IMR-90 (cell line): ENCODE data around the gene DCLK1. TPM values are rescaled to one million over a fixed set of nuclear protein-coding genes. Genes with fewer than 3 reads are reported as not detected.
A peak's percentile ranks its signal among the peaks of the same experiment; 100 is the strongest.

Experiments
- ATAC-seq: fragments of 200-7000 bp; cut with Tn5 transposase; 2 replicates; pipeline ENCODE4 v1.9.1; 2020; ENCODE audit warnings: low read depth, mild to moderate bottlenecking, moderate library complexity
- BruUV-seq: library from RNA; stranded (reverse); fragments of 400-500 nt; replicated peaks from 2 replicates; lab custom pipeline; 2021; lab: Mats Ljungman, UMichigan
- CTCF ChIA-PET: fragments of 300-600 bp; formaldehyde crosslinking; extraction: SDS; loops from one replicate; lab custom pipeline; 2021; ENCODE audit warnings: antibody characterized with exemption; lab: Yijun Ruan, JAX
- POLR2A ChIA-PET: fragments of 300-600 bp; sonication (Branson Sonifier 250); formaldehyde crosslinking; loops from one replicate; lab custom pipeline; 2022; ENCODE audit warnings: antibody characterized with exemption; ENCODE audit not compliant: unreplicated experiment; lab: Charles Lee
- DNase-seq: peaks from one replicate; pipeline ENCODE4 v3.0.0; 2013
- H2AFZ ChIP-seq: replicated peaks from 2 replicates; pipeline ENCODE3; 2013; ENCODE audit warnings: low read length, mild to moderate bottlenecking; ENCODE audit not compliant: poor library complexity
- H2AK5ac ChIP-seq: 2 replicates; pipeline ENCODE4 v1.6.1; 2013; ENCODE audit warnings: low read depth, low read length, inconsistent platforms
- H2AK9ac ChIP-seq: replicated peaks from 2 replicates; pipeline ENCODE3; 2013; ENCODE audit warnings: mild to moderate bottlenecking, low read depth, low read length, moderate library complexity; ENCODE audit not compliant: poor library complexity
- H2BK120ac ChIP-seq: 2 replicates; pipeline ENCODE4 v1.6.1; 2013; ENCODE audit warnings: low read depth, low read length, inconsistent platforms
- H2BK15ac ChIP-seq: 3 replicates; pipeline ENCODE4 v1.6.1; 2013; ENCODE audit warnings: low read depth, low read length, inconsistent platforms
- H2BK20ac ChIP-seq: 2 replicates; pipeline ENCODE4 v1.6.1; 2013; ENCODE audit warnings: low read depth, mild to moderate bottlenecking, inconsistent platforms, low read length, moderate library complexity
- H2BK5ac ChIP-seq: 2 replicates; pipeline ENCODE4 v1.6.1; 2013; ENCODE audit warnings: mild to moderate bottlenecking, low read depth, low read length, inconsistent platforms; ENCODE audit not compliant: poor library complexity, severe bottlenecking
- H3K14ac ChIP-seq: replicated peaks from 2 replicates; pipeline ENCODE4 v1.6.1; 2013; ENCODE audit warnings: low read depth, low read length, inconsistent platforms
- H3K18ac ChIP-seq: 2 replicates; pipeline ENCODE4 v1.6.1; 2013; ENCODE audit warnings: low read depth, low read length, control low read depth
- H3K23ac ChIP-seq: 2 replicates; pipeline ENCODE4 v1.6.1; 2013; ENCODE audit warnings: low read depth, low read length, inconsistent platforms
- H3K27ac ChIP-seq: 2 replicates; pipeline ENCODE4 v1.5.1; 2013; ENCODE audit warnings: mild to moderate bottlenecking, control low read depth, low read length; ENCODE audit not compliant: insufficient read depth
- H3K27me3 ChIP-seq: 2 replicates; pipeline ENCODE4 v1.6.1; 2013; ENCODE audit warnings: low read length; ENCODE audit not compliant: control insufficient read depth, insufficient read depth
- H3K36me3 ChIP-seq: 2 replicates; pipeline ENCODE4 v1.6.1; 2013; ENCODE audit warnings: low read length, mixed read lengths; ENCODE audit not compliant: control insufficient read depth, insufficient read depth
- H3K4ac ChIP-seq: 2 replicates; pipeline ENCODE4 v1.6.1; 2013; ENCODE audit warnings: low read depth, low read length, inconsistent platforms
- H3K4me1 ChIP-seq: 2 replicates; pipeline ENCODE4 v1.6.1; 2013; ENCODE audit warnings: low read length, mixed read lengths; ENCODE audit not compliant: control insufficient read depth, insufficient read depth
- H3K4me2 ChIP-seq: 2 replicates; pipeline ENCODE4 v1.6.1; 2013; ENCODE audit warnings: low read depth, mild to moderate bottlenecking, control low read depth, low read length, moderate library complexity
- H3K4me3 ChIP-seq: 2 replicates; pipeline ENCODE4 v1.5.1; 2013; ENCODE audit warnings: low read depth, mild to moderate bottlenecking, control low read depth, low read length, moderate library complexity; ENCODE audit not compliant: insufficient read depth
- H3K56ac ChIP-seq: 2 replicates; pipeline ENCODE4 v1.6.1; 2013; ENCODE audit warnings: low read length, inconsistent platforms; ENCODE audit not compliant: insufficient read depth; ENCODE audit errors: extremely low read depth
- H3K79me1 ChIP-seq, 2 experiments: 2 replicates each; pipeline ENCODE4 v1.6.1; 2013; ENCODE audit warnings: low read length in 2 of 2, inconsistent platforms in 1 of 2, low read depth in 1 of 2
- H3K9ac ChIP-seq: 2 replicates; pipeline ENCODE4 v1.6.1; 2013; ENCODE audit warnings: low read depth, low read length, control low read depth
- H3K9me1 ChIP-seq: 2 replicates; pipeline ENCODE4 v1.6.1; 2013; ENCODE audit warnings: low read length, inconsistent platforms; ENCODE audit not compliant: insufficient read depth
- H3K9me3 ChIP-seq: 2 replicates; pipeline ENCODE4 v1.6.1; 2013; ENCODE audit warnings: low read length; ENCODE audit not compliant: control insufficient read depth, insufficient read depth
- H4K20me1 ChIP-seq: 2 replicates; pipeline ENCODE4 v1.6.1; 2013; ENCODE audit warnings: low read length, inconsistent platforms; ENCODE audit not compliant: insufficient read depth
- H4K5ac ChIP-seq: 2 replicates; pipeline ENCODE4 v1.6.1; 2013; ENCODE audit warnings: mild to moderate bottlenecking, low read depth, low read length, control low read depth
- H4K8ac ChIP-seq, 2 experiments: 2 replicates each; pipeline ENCODE4 v1.6.1; 2013; ENCODE audit warnings: low read depth in 2 of 2, low read length in 2 of 2, control low read depth in 1 of 2, inconsistent platforms in 1 of 2
- H4K91ac ChIP-seq: 2 replicates; pipeline ENCODE4 v1.6.1; 2013; ENCODE audit warnings: low read depth, low read length, inconsistent platforms; ENCODE audit not compliant: insufficient read depth
- BHLHE40 ChIP-seq: fragments of 150-350 bp; IDR thresholded peaks from 2 replicates; pipeline ENCODE4 v1.6.1; 2016; ENCODE audit warnings: mild to moderate bottlenecking, low read depth, low read length
- CHD1 ChIP-seq: IDR thresholded peaks from 2 replicates; pipeline ENCODE4 v1.6.1; 2012; ENCODE audit warnings: low read depth, low read length, improper control_type of control experiment
- MAZ ChIP-seq: IDR thresholded peaks from 2 replicates; pipeline ENCODE4 v1.6.1; 2012; ENCODE audit warnings: low read depth, mild to moderate bottlenecking, low read length, improper control_type of control experiment, moderate library complexity, borderline replicate concordance
- WGBS, 2 experiments: methylation state at CpG; one replicate each; pipeline versions ENCODE4 v1.1.5 to v1.1.7; 2013; ENCODE audit warnings: missing lambda C conversion rate in 2 of 2; ENCODE audit not compliant: insufficient read length in 1 of 2; ENCODE audit errors: extremely low coverage in 2 of 2; 5-methylcytosine and 5-hydroxymethylcytosine counted together
- dilution Hi-C: fragments of 300-500 bp; cut with HindIII; formaldehyde crosslinking; loops from one replicate; pipeline ENCODE4 v1.14.3; 2018; ENCODE audit warnings: low sequenced_read_pairs; ENCODE audit not compliant: unreplicated experiment
- in situ Hi-C: fragments of 300-500 bp; cut with MboI; formaldehyde crosslinking; loops from 3 replicates; pipeline ENCODE4 v1.14.3; 2019; ENCODE audit warnings: low sequenced_read_pairs, inconsistent platforms, mixed read lengths
- intact Hi-C: fragments of 100-400 bp; cut with micrococcal nuclease; formaldehyde crosslinking; loops from 2 replicates; pipeline ENCODE4 v1.10.0; 2022
- polyA plus RNA-seq, 3 experiments: library from polyadenylated mRNA; depleted of rRNA; stranded (reverse); fragments of >200 nt; gene quantifications; 2 replicates each; pipeline ENCODE4 v1.2.3, GENCODE V29; 2012; ENCODE audit warnings: low replicate concordance in 1 of 3
- total RNA-seq: library from RNA; depleted of rRNA; stranded (reverse); fragments of >200 nt; gene quantifications from 2 replicates; pipeline ENCODE4 v1.2.3, GENCODE V29; 2012

Gene DCLK1
- total and polyA plus RNA-seq, 2 of the 4 experiments (the other 2 are of a cell fraction), result under 0.01 to 0.02 TPM

GRCh38 chr13:35874704-35875103 is 256.5 kb downstream of the DCLK1 start:
- no peaks in the 10 kb centered on the region for H3K4me1 ChIP-seq
- H4K5ac ChIP-seq, result no peak overlapping the region
- H3K56ac ChIP-seq, result no peak overlapping the region
- H3K27me3 ChIP-seq, result peaks cover 2% of the 10 kb centered on the region; the same call in 1 of the 2 replicates
- H2BK20ac ChIP-seq, result no peak overlapping the region
- in situ Hi-C loops (no loop called here), dilution Hi-C loops (no loop called here), intact Hi-C loops (no loop called here)
- H3K4ac ChIP-seq, result no peak overlapping the region
- no peak overlapping the region for H2BK120ac ChIP-seq
- H3K27ac ChIP-seq, result no peak overlapping the region
- no peak overlapping the region for H2AK9ac ChIP-seq
- no peak overlapping the region for H4K8ac ChIP-seq
- BruUV-seq, result no TSS peak
- peak overlapping the region; percentile 3 for H2AFZ ChIP-seq
- H2BK15ac ChIP-seq, result no peak overlapping the region
- ChIA-PET CTCF (no interaction called here), POLR2A (no interaction called here)
- 87% methylated on average over 10 of the region's 11 CpGs; no CpG with 5 or more reads in 1 of the 2 experiments for WGBS, 2 experiments
- no peak overlapping the region for H3K4me2 ChIP-seq
- H3K36me3 ChIP-seq, result no peaks in the 10 kb centered on the region
- no peak for DNase-seq
- H3K14ac ChIP-seq, result no peak overlapping the region
- no peak overlapping the region for H2AK5ac ChIP-seq
- no peaks in the 10 kb centered on the region for H4K20me1 ChIP-seq
- H3K79me1 ChIP-seq, result no peaks in the 10 kb centered on the region
- no peak for TF ChIP-seq BHLHE40
- TF ChIP-seq CHD1, result no peak
- no peak for TF ChIP-seq MAZ
- H3K9me1 ChIP-seq, result no peaks in the 10 kb centered on the region
- no peak overlapping the region for H3K18ac ChIP-seq
- H4K91ac ChIP-seq, result no peak overlapping the region
- H3K9me3 ChIP-seq, result no peaks in the 10 kb centered on the region
- no peak for ATAC-seq
- H3K9ac ChIP-seq, result no peak overlapping the region
- no peak overlapping the region for H3K4me3 ChIP-seq
- no peak overlapping the region for H2BK5ac ChIP-seq
- H3K23ac ChIP-seq, result no peak overlapping the region
